DMS 273 (cell line): ENCODE results near the gene TRIM45.

Experiments used
- DNase-seq: peaks from one replicate; lab custom pipeline; 2025; ENCODE audit not compliant: unreplicated experiment; lab: John Stamatoyannopoulos, UW

TRIM45 gene

DNA sequence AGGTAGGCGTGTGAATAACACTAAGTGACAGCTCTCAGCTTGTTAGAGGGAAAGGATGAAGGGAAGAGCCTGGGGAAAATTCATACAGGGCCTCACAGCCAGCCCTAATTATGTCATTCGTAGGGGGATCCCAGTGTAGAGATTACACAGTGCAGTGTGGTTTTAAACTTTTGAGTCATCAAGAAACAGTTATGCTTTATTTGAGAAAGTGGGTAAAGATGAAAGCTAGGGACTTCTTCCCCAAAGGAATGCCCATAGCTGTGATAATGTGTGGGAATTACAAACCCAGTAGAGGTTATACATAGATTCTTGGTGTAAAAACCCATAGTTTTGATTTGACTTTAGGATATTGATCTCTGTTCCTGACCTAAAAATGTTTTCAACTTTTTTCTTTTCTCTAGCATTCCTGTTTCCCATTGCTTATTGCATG, 59.5 kb downstream of the TRIM45 start:
- no peak for DNase-seq
